GM18867 (cell line): Measurements from ENCODE around the gene TAS2R9.
"Not testable (repeated sequence)": the region's sequence is repeated elsewhere in the genome, so short reads cannot be mapped to it uniquely, and the experiment has no call there.

Experiments used
- ATAC-seq: cut with Tn5 transposase; IDR thresholded peaks from one replicate; pipeline ENCODE4 v1.9.1; 2021; ENCODE audit warnings: mild to moderate bottlenecking, moderate library complexity; ENCODE audit not compliant: unreplicated experiment

The TAS2R9 gene

GRCh38 chr12:10810068-10810467 is at the start of gene TAS2R9:
Gene TAS2R9, minus strand, starts transcription at chr12:10810168. Its CDS starts 93 bp downstream, at chr12:10810075.
- no peak for ATAC-seq

GRCh38 chr12:10855807-10856206 is 45.8 kb upstream of the TAS2R9 start:
- no peak for ATAC-seq

DNA sequence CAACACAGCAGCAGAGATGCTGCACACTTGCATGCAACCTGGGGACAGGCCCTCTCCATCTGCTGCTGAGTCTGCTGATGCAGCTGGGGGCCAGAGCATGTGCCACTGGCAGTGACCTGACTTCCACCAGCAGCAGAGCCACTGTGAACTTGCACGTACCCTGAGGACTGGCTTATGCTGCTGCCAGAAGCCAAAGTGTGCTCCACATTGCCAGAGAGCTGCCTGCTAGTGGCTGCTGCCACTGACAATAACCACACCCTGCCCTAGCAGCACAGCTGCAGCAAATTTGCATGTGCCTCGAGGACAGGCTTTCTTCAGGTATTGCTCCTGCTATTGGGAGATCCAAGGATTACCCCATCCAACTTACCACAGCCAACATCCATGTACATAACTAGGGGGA is 43.8 kb upstream of the TAS2R9 start:
- ATAC-seq, result no peak

DNA sequence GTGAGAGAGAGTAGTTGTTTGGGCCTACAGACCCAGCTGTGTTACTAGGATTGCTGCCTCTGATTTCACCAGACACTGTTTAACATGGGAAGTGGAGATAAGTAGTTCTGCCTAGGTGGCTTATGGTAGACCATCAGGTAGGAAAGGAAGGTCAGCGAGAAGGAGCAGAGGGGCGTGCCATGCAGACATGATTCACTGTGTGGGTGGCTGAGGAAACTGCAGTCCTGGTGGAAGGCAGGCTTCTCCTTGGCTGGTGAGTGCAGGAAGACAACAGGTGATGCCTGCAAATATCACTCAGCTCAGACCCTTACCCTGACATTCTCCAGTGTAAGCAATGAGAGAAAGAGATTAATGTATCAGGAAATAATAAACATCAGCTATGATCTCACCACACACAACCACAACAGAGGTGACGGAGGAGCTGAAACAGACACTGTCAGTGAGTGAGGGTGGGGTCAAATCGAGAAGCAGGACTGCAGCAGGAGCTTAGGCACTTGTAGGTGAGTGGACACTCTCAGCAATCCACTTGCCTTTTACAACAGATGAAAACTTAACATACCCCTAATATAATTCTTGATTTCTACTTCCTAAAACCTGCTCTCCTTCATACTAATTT is 41.4 kb upstream of the TAS2R9 start:
- ATAC-seq, result no peak

DNA sequence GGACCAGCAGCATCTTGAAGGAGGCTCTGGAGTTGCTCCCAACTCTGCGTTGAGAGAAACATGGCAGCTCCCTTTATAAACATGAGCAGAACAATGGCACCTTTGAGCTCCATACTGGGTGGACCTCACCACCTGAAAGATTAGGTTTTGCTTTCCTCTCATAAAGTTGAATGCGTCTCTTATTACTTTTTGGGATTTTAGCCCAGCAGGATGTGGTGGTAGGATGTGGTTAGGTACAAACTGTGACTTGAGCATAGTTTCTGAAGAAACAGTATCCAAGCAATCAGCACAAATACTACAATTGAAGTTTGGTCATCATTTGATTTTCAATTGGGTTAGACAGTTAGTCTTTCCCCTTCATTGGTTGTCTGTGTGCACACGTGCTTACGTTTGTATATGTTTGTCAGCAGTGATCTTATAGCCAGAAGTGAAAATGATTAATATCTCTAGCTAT is 39.5 kb upstream of the TAS2R9 start, which contains the start of gene PRR4:
Gene PRR4, minus strand, starts transcription at position 51 of the 454 bp plus-strand sequence. Its CDS starts 38 bp downstream, at position 13.
- no peak for ATAC-seq

- ATAC-seq, result no peak
These were observed 37.8 kb upstream of the TAS2R9 start for GRCh38 chr12:10847744-10848143.

DNA sequence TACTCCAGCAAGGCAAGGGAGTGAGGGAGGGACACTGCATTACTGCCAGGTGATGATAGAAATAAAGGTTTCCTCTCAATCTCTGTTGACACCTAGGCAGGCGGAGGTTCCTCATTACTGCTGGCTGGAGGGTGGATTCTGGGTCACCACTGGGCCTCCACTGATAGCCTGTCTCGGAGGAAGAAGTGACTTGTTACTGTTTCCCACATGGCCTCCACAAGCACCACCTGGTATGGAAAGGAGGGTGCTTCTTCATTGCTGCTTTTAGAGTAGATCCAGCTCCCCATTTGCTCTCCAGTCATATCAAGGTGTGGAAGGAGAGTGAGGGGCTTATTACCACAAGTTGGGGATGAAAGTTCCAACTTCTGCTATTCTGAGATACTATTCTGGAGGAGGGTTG is 32.9 kb upstream of the TAS2R9 start:
- no peak for ATAC-seq

DNA sequence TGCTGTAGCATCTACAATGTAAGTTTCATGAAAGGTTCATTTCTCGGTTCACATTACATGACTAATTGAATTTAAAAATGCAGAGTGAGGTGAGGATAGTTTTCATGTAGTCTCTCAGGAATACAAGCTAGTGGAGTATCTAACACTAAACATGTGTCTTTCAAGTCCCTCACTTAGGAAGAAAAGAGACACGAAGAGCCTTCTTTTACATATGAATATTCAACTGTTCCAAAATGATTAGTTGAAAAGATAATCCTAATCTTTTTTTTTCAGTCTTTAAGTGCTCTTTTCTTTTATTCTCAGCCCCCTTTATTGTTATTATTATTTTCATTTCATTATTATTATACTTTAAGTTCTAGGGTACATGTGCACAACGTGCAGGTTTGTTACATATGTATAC is 28.5 kb upstream of the TAS2R9 start:
- ATAC-seq, result no peak

DNA sequence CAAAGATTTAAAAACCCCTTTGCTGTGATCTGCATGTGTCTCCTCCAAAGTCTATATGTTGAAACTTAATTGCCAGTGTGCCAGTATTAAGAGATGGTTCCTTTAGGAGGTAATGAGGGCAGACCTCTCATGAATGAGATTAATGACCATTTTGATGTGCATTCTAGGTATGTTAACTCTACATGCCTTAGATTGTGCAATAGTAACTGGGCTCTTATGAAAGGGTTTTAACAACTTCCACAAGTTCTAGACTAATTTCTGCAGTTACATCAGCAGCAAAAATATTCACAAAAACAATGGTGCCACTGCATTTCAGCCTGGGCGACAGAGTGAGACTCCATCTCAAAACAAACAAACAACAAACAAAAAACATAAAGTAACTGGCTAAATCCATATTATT is 20.0 kb upstream of the TAS2R9 start:
- no peak for ATAC-seq

GRCh38 chr12:10826258-10826657 is 16.3 kb upstream of the TAS2R9 start, which contains the start of gene TAS2R10:
Gene TAS2R10, minus strand, starts transcription at chr12:10826358. Its CDS starts 89 bp downstream, at chr12:10826269.
- no peak for ATAC-seq

- ATAC-seq, result no peak
These were observed 15.0 kb upstream of the TAS2R9 start for GRCh38 chr12:10824957-10825356.

DNA sequence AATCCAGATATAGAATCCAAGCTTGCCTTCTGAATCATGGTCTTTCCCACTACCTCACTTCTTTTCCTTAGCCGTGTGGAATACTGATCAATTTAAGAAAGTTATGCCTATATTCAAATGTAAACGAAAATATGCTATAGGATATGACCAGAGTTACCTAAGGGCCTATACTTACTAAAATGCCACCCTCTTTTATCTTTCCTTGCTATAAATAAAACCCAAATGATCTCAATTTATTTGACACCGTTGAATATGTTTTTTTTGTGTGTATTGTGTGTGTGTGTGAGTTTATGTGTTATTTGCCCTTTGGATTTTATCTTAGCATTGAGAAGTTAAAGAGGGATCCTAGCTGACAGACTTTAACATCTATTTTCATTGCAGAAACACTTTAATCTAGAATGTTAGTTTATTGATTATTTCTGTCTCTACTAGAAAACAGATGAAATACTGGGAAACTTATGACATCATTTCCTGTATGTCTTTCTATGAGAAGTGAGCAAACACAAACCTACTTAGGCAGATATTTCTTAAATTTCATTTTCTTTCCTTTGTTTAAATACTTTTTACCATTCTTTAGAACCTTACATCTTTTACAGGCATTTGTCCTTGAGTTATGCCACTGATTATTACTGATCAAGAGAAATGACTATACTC is 2.0 kb upstream of the TAS2R9 start:
- no peak for ATAC-seq

- no peak for ATAC-seq
These were observed 2.8 kb downstream of the TAS2R9 start, which contains the start of gene TAS2R8 for GRCh38 chr12:10807186-10807585. Gene TAS2R8, minus strand, starts transcription at chr12:10807286. Its CDS starts 306 bp downstream, at chr12:10806980.

GRCh38 chr12:10802587-10802986 is 7.4 kb downstream of the TAS2R9 start, which contains the start of gene TAS2R7:
Gene TAS2R7, minus strand, starts transcription at chr12:10802627. Its CDS starts 57 bp downstream, at chr12:10802570.
- no peak for ATAC-seq

GRCh38 chr12:10801741-10802140 is 8.2 kb downstream of the TAS2R9 start:
- no peak for ATAC-seq

- no peak for ATAC-seq
These were observed 15.7 kb downstream of the TAS2R9 start for GRCh38 chr12:10794222-10794621.

DNA sequence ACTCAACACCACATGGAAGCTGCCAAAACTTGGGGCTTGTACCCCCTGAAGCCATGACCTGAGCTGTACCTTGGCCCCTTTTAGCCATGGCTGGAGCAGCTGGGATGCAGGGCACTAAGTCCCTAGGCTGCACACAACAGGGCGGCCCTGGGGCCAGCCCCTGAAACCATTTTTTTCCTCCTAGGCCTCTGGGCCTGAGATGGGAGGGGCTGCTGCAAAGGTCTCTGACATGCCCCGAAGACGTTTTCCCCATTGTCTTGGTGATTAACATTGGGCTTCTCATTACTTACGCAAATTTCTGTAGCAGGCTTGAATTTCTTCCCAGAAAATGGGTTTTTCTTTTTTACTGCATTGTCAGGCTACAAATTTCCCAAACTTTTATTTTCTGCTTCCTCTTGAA is 18.2 kb downstream of the TAS2R9 start:
- not testable (repeated sequence) for ATAC-seq

GRCh38 chr12:10783252-10783651 is 26.7 kb downstream of the TAS2R9 start:
- ATAC-seq, result no peak

- no peak for ATAC-seq
These were observed 30.9 kb downstream of the TAS2R9 start for GRCh38 chr12:10779103-10779502.

GRCh38 chr12:10771132-10771733 is 38.7 kb downstream of the TAS2R9 start:
- no peak for ATAC-seq

- ATAC-seq, result no peak
These were observed 50.3 kb downstream of the TAS2R9 start for GRCh38 chr12:10759657-10760056.
